Medulla oblongata (tissue), 1 donor: ENCODE data around the gene C9orf153.

ENCODE experiments used
- DNase-seq: peaks from one replicate; pipeline ENCODE4 v3.0.0-alpha.2; 2015; ENCODE audit errors: extremely low spot score

The C9orf153 gene

GRCh38 chr9:86187121-86187520, 72.3 kb downstream of the C9orf153 start:
- DNase-seq = no peak

- DNase-seq = no peak
Observed at GRCh38 chr9:86186696-86187095, 72.8 kb downstream of the C9orf153 start.

GRCh38 chr9:86185872-86186271, 73.6 kb downstream of the C9orf153 start:
- peak; percentile 50 for DNase-seq

GRCh38 chr9:86184138-86184524, 75.3 kb downstream of the C9orf153 start:
- no peak for DNase-seq

GRCh38 chr9:86183229-86184137, 76.0 kb downstream of the C9orf153 start:
- DNase-seq = no peak

GRCh38 chr9:86181379-86182315, 77.8 kb downstream of the C9orf153 start:
- no peak for DNase-seq

GRCh38 chr9:86178503-86178902, 81.0 kb downstream of the C9orf153 start:
- DNase-seq = no peak

- no peak for DNase-seq
Observed at GRCh38 chr9:86177995-86178394, 81.5 kb downstream of the C9orf153 start.

GRCh38 chr9:86176468-86176867, 83.0 kb downstream of the C9orf153 start:
- no peak for DNase-seq

GRCh38 chr9:86175743-86176456, 83.6 kb downstream of the C9orf153 start:
- DNase-seq = no peak

- no peak for DNase-seq
Observed at GRCh38 chr9:86175223-86175622, 84.2 kb downstream of the C9orf153 start.
